ENCODE data around the gene ARID1B.

- TF ChIP-seq TAF1 (CRISPR knock-in tag; IDR thresholded peaks at IDR 0.05) (no peak), ZNF430 (CRISPR knock-in tag; IDR thresholded peaks at IDR 0.05) (no peak), CTCF (CRISPR knock-in tag; IDR thresholded peaks at IDR 0.05) (no peak), FOXO1 (CRISPR knock-in tag; IDR thresholded peaks at IDR 0.05) (no peak)
Measured at GRCh38 chr6:157074969-157075368, 297.8 kb downstream of the ARID1B start.
